ENCODE measurements around the gene URGCP. TPM values are rescaled to one million over a fixed set of nuclear protein-coding genes. Genes with fewer than 3 reads are reported as not detected.

Gene URGCP
- polyA plus RNA-seq, 3 donors, result 30.0 to 33.9 (median 32.4) TPM

DNA sequence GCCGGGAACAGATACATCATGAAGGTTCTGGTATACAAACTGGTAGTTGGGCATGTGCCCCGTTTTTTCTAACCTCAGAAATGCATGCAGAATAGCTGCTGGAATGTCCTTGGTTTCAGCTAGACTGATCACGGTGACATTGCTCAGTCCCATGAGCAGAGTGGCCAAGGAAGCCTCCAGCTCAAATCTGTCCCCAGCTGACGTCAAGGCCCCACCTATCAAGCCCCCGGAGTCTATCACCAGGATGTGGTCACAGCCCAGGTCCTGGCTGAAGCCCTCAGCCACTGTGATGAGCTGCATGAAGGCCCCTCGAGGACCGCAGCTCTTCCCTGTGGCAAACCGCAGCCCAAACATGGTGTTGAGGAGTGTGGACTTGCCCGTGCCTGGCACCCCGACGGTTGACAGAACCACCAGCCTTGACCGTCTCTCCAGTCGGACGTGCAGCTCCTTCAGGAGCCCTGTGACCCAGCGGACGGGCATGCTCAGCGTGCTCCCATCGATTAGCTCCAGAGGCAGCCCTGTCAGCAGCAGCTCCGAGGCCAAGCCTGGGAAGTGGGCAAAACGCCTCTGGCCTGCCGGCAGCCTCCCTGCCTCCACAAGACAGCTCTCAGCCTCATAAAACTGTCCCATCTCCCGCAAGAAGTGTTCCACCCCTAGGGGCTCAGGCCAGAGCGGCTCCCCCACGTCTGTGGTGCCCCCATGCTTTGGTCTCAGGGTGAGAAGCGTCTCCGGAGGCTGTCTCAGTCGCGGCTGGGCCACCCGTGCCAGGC, 29.2 kb downstream of the URGCP start:
- no peak for DNase-seq (ENCODE audit: low read depth in 3 of 3, low spot score in 2 of 3)

DNA sequence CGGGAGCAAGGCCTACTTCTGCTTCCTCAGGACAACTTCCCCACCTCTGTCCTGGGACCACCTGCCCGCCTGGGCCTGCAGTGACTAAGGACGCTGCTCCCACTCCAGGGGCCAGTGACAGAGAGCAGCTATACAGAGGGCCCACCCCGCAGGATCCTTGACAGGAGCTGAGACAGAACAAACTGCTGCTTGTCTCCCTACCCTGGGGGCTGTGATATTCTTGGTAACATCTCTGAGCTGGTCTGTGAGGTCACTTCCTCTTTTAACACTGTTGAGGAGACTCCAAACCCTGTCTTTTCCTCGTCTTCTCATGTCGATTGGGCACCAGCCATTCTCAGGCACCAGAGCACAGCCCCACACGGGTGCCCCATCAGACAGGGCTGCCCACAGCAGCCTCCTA, 30.2 kb downstream of the URGCP start:
- no peak for DNase-seq (ENCODE audit: low read depth in 3 of 3, low spot score in 2 of 3)

- no peak for DNase-seq (ENCODE audit: low read depth in 3 of 3, low spot score in 2 of 3)
Measured at GRCh38 chr7:43873300-43873699, 33.1 kb downstream of the URGCP start.

DNA sequence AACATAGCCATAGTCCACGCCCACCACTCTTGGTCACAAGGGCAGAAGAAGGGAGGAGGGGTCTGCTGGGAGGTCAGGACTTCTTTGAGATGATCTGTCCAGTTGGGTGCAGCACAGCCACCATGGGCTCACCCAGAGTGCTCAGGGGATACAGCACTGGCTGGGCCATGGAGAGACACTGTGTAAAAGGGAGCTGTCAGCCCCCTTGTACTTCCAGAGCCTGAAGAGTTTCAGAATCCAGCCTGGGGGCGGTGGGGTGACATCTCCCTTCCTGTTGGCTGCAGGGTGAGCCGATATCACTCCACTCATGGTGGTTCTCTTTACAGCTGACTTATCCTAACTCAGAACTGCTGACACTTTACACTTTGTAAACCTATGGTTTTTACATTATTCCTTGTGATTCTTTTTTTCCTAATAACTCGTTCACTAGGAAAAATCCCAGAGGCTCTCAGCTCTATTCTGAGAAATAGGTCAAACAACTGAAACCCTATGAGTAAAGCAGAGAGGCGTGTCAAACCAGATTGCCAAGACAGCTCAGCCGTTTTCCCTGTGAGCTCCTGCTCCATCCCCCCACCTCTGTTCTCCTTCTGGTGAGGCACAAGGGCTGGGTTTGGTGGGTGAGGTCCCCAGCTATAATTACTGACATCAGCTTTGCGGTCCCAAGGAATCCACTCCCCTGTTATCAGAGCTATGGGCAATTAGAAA, 33.8 kb downstream of the URGCP start:
- no peak for DNase-seq (ENCODE audit: low read depth in 3 of 3, low spot score in 2 of 3)

DNA sequence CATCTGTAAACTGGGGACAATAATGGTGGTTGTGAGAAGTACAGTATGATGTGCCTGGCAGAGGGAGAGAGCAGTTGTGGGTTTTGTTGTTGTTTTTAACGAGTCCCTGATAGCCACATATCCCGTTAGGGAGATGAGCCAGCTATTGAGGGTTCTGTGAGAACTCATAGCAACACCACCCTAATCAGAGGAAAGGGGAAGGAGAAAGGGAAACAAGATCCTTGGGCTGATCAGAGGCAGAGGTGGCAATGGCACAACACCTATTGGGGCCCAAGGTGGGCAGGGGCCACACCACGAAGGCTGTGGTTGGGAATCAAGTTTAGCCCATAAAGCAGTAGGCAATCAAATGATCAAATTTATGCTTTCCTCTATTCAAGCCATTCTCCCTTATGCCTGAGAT, 35.3 kb downstream of the URGCP start:
- DNase-seq (ENCODE audit: low read depth in 3 of 3, low spot score in 2 of 3), result no peak

GRCh38 chr7:43870316-43870715, 36.1 kb downstream of the URGCP start:
- DNase-seq (ENCODE audit: low read depth in 3 of 3, low spot score in 2 of 3), result no peak

GRCh38 chr7:43869867-43870240, 36.5 kb downstream of the URGCP start:
- DNase-seq (ENCODE audit: low read depth in 3 of 3, low spot score in 2 of 3), result no peak

DNA sequence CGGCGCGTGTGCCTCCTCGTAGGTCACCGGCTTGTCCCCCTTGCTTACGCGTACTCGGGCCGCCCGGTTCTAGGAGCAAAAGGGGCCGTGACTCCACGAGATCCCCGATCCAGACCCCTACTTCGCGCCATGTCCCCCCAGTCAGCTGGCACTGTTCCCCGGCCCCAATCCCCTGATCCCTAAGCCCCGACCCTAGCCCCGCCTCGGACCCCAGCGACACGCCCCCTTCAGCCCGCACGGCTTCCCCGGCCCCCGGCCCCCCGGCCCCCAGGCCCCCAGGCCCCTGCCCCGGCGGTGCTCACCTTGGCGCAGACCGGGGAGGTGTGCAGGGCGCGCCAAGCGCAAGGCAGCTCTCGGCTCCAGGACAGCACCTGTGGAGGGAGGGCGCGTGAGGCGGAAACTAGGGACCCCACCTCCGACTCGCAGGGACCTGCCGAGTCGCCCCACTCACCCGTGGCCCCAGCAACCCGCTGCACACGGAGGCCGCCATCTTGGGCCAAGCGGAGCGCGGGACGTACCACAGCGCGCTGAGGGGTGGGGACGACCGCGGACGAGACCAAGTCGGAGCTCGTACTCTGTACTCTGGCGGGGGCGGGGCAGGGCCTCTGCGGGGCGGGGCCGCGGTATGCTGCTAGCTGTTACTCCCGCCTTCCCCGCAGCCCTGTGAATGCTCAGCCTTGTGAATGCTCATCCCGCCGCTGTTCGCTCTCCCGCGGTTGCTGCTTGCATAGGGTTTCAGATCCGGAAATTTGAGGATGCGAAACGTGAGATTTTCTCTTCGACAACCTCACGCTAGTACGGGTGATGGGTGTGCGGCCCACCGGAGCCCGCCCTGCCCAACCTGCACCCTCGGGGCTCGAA, 37.2 kb downstream of the URGCP start, which contains the start of gene MRPS24:
MRPS24 (minus strand) TSS at position 512 of the 861 bp plus-strand sequence; CDS start at position 490, 22 bp downstream.
- DNase-seq (ENCODE audit: low read depth in 3 of 3, low spot score in 2 of 3), result peak; percentile 78 to 92 (median 88)

DNA sequence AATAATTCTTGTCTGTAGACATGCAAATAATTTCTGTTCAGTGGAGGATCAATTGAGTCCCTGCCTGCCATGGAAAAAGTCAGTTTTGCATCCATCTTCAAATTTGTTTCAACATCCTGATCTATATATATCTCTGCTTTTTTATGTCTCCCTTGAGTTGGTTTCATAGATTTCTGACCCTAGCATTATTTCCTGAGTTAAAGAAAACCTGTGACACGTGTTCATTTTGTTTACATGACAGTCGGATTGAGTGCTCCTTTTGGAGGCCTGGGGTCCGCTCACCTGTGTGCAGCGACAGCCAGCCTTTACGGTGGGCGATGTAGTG, 37.8 kb downstream of the URGCP start:
- no peak for DNase-seq (ENCODE audit: low read depth in 3 of 3, low spot score in 2 of 3)

DNA sequence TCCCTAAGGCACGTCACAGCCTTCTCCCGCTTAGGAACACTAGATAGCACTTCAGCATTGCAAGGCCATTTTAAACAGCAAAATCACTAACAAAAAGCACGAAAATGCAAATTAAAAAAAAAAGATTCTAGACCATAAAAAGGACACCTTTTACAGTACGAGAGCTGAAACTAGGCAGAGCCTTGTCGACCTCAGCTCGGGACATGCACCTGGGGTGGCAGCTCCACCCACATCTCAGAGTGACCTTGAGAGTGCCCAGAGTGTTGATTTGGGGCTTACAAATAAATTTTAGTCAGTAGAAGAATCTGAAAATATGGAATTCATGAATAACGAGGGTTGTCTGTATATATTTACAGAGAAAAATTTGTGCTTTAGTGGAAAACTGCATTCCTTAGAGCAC, 38.2 kb downstream of the URGCP start:
- DNase-seq (ENCODE audit: low read depth in 3 of 3, low spot score in 2 of 3), result no peak

GRCh38 chr7:43865277-43865676, 41.1 kb downstream of the URGCP start:
- no peak for DNase-seq (ENCODE audit: low read depth in 3 of 3, low spot score in 2 of 3)

DNA sequence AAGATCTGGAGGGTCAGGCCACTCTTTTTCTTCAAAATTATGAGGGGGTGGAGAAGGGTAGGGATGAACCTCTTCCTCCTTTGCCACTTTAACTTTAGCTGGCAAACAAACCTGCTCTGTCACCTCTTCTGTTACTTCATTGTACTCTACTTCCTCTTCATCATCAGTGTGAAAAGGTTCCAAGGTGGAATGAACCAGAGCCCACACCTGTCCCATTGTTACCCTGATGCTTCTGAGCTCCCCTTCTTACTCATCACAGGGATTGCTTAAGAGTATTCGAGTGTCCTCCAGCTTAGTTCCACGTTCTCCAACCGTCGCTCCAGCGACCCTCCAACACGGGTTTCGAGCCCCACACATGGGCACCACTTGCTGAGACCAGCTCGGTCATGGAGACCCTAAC, 42.3 kb downstream of the URGCP start:
- no peak for DNase-seq (ENCODE audit: low read depth in 3 of 3, low spot score in 2 of 3)

- no peak for DNase-seq (ENCODE audit: low read depth in 3 of 3, low spot score in 2 of 3)
Measured at GRCh38 chr7:43856996-43857395, 49.4 kb downstream of the URGCP start.

- no peak for DNase-seq (ENCODE audit: low read depth in 3 of 3, low spot score in 2 of 3)
Measured at GRCh38 chr7:43856316-43856715, 50.1 kb downstream of the URGCP start.

- DNase-seq (ENCODE audit: low read depth in 3 of 3, low spot score in 2 of 3), result no peak
Measured at GRCh38 chr7:43855176-43855575, 51.2 kb downstream of the URGCP start.

DNA sequence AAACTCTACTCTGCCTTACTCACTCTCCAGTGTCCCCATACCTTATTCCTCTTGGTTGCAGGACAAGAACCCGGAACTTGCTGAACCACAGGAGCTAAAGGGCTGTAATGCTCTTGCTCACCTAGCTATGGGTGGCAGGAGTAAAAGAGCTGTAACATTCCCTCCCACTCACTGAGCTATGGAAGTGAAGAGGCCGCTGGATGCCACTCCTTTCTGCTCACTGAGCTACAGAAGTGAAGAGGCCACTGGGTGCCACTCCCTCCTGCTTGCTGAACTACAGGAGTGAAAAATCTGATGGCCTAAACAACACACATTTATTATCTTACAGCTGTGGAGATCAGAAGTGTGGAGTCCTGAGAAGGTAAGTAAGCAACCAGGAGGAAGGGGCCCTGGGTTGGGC, 54.6 kb downstream of the URGCP start:
- no peak for DNase-seq (ENCODE audit: low read depth in 3 of 3, low spot score in 2 of 3)

GRCh38 chr7:43850348-43851116, 55.9 kb downstream of the URGCP start:
- no peak for DNase-seq (ENCODE audit: low read depth in 3 of 3, low spot score in 2 of 3)

GRCh38 chr7:43849047-43849446, 57.3 kb downstream of the URGCP start:
- no peak for DNase-seq (ENCODE audit: low read depth in 3 of 3, low spot score in 2 of 3)

DNA sequence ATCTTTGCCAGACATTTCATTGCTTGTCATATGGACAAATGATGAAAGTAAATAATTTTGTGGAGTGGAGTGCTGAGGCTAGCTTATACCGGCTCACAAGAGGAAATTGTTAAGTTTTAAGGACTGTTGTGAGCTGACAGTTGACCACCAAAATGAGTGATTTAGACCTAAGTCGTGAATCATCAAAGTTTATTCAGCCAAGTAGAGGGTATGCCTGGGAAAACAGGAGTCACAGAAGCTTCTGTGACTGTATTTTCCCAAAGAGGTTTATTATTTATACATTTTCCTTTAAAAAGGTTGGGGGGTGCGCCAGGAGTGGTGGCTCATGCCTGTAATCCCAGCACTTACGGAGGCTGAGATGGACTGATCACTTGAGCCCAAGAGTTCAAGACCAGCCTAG, 58.9 kb downstream of the URGCP start:
- DNase-seq (ENCODE audit: low read depth in 3 of 3, low spot score in 2 of 3), result no peak

DNA sequence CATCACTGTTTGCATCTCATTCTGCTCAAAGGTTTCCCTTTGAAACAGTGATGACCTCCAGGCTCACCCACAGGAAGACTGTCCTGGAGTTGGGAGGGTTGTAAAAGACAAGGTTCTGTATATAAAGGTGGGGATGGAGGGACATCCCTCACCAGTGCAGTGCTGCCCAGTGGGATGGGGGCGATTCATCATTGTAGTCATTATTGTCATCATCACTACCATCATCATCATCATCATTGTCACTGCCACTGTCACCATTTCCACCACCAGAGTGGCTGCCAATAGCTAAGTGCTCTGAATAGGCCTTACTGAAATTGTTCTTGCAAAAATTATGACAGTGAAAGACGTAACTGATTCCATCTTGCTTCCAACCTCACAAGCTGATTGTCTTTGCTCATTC, 61.7 kb downstream of the URGCP start:
- DNase-seq (ENCODE audit: low read depth in 3 of 3, low spot score in 2 of 3), result no peak

DNA sequence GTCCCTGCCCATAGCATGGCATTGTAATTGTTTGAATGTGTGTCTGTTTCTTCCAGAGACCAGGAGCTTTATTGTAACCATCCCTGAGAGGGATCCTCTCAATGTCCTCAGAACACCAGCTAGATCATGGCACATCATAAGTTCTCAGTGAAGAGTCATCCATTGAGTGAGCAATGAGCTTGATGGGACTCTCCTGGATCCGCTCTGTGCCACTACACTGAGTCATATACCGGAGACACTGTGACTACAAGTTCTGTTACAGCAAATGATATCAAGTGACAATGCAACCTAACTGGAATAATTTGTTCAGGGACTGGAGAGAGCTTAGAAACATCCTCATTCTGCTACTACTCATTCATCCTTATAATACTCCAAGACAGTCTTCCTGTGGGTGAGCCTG, 62.1 kb downstream of the URGCP start:
- no peak for DNase-seq (ENCODE audit: low read depth in 3 of 3, low spot score in 2 of 3)

Data from right renal cortex interstitium (tissue), 3 donors.